NCI-H2107 treated with DMSO at 0.1 percent for 48 hours (cell line): ENCODE results near the gene FOXC2.

Experiments
- DNase-seq: peaks from one replicate; lab custom pipeline; 2025; ENCODE audit not compliant: unreplicated experiment; lab: John Stamatoyannopoulos, UW

Gene FOXC2

GRCh38 chr16:86610779-86611524, 44.3 kb downstream of the FOXC2 start:
- DNase-seq = no peak

- no peak for DNase-seq
These were observed 44.9 kb downstream of the FOXC2 start for GRCh38 chr16:86611525-86611855.

GRCh38 chr16:86611941-86612340, 45.3 kb downstream of the FOXC2 start:
- DNase-seq = no peak

- DNase-seq = no peak
These were observed 48.1 kb downstream of the FOXC2 start for GRCh38 chr16:86614699-86615098.

GRCh38 chr16:86616906-86617305, 50.3 kb downstream of the FOXC2 start:
- DNase-seq = no peak

GRCh38 chr16:86618431-86619238, 52.0 kb downstream of the FOXC2 start:
- no peak for DNase-seq
